Tracheal epithelial cell (primary cell): ENCODE results near the gene KCNMB2. TPM values are rescaled to one million over a fixed set of nuclear protein-coding genes. Genes with fewer than 3 reads are reported as not detected.

Source experiments
- total RNA-seq: library from RNA; depleted of rRNA; stranded (reverse); fragments of >200 nt; gene quantifications from 2 replicates; pipeline ENCODE4 v1.2.1, GENCODE V29; 2014

The KCNMB2 gene
- not detected in 2 replicates for total RNA-seq

DNA sequence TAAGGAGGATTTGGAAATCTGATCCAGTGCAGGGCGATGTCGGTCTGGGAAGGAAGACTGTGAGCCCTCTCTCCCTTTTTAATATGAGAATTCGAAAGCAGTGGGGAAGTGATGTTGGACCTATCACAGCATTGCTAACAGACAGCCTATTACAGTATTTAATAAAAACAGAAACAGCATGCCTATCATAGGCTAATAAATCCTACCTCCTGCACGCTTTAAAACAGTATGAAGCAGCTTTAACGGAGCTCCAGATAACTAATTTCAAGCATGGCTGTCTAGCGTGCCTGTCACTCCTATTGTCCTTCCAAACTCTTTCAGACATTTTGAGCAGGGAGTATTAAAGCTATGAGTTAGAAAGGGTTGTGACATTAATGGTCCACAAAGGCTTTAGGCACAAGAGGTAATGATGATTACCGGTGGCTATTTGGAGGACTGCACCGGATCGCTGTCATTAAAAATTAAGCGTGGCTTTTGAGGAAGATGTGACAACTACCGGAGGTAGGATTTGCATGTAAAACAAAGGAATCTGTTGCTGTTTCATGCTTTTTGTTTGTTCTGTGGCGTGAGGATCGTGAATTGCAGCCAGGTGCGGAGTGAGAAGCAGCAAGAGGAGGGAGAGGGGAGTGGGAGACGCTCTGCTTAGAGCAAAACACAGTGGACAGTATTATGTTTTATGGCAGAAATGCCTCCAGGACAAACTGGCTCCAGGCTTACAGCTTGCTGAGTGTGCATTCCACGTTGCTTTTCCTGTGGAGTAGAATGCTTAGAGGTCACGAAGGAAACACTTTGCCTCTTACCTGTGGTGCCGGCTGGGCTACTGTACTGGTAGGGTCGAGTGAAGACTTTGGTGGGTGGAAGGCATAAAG, at the start of gene KCNMB2:
KCNMB2 (plus strand) TSS at position 226 of the 869 bp plus-strand sequence.

